GM12801 (cell line): ENCODE measurements around the gene LRFN2.

ENCODE experiments used
- CTCF ChIP-seq: IDR thresholded peaks from one replicate; pipeline ENCODE4 v1.5.1; 2011; ENCODE audit warnings: control low read depth; ENCODE audit not compliant: insufficient read length; ENCODE audit errors: extremely low read depth

The LRFN2 gene

GRCh38 chr6:40394381-40394780 lies 192.8 kb downstream of the LRFN2 start:
- no peak for TF ChIP-seq CTCF

- no peak for TF ChIP-seq CTCF
Observed at GRCh38 chr6:40393641-40394040, 193.5 kb downstream of the LRFN2 start.

GRCh38 chr6:40392589-40392988 lies 194.6 kb downstream of the LRFN2 start:
- TF ChIP-seq CTCF = no peak

GRCh38 chr6:40391851-40392517 lies 195.2 kb downstream of the LRFN2 start:
- no peak for TF ChIP-seq CTCF

GRCh38 chr6:40391086-40391485 lies 196.1 kb downstream of the LRFN2 start:
- TF ChIP-seq CTCF = no peak

- no peak for TF ChIP-seq CTCF
Observed at GRCh38 chr6:40390144-40390800, 196.9 kb downstream of the LRFN2 start.

GRCh38 chr6:40389254-40389653 lies 197.9 kb downstream of the LRFN2 start:
- TF ChIP-seq CTCF = no peak
